ENCODE data around the gene CACNB2.

GRCh38 chr10:18341055-18341454, 200.8 kb downstream of the CACNB2 start:
- TF ChIP-seq PAX5 (IDR thresholded peaks at IDR 0.05; ENCODE audit: insufficient read depth, low read length, severe bottlenecking) (no peak), POLR2AphosphoS5 (IDR thresholded peaks at IDR 0.05; ENCODE audit: low read depth, low read length) (no peak)
